ENCODE results near the gene NPRL2.

Gene NPRL2

GRCh38 chr3:50342813-50343633, 7.6 kb downstream of the NPRL2 start:
- peaks cover 10% of the 10 kb centered on the region; the same call in 1 of the 2 replicates for H3K27me3 ChIP-seq (replicated peaks; ENCODE audit: insufficient read depth, low read length)
- no peak overlapping the region for H3K27ac ChIP-seq (ENCODE audit: low read length)
- H3F3A ChIP-seq (ENCODE audit: insufficient read depth, low read length) = peaks cover 3% of the 10 kb centered on the region; the same call in 1 of the 2 replicates
- H3K9ac ChIP-seq (ENCODE audit: low read length) = no peak overlapping the region
- H3K79me2 ChIP-seq (ENCODE audit: low read length) = 0 out of 2 replicates have a peak, but pooled peaks cover 5% of the 10 kb centered on the region
- no peak overlapping the region for H3K4me3 ChIP-seq (ENCODE audit: low read length)
- H3K36me3 ChIP-seq (replicated peaks; ENCODE audit: insufficient read depth, low read length) = no peaks in the 10 kb centered on the region
- no peak overlapping the region for H2AFZ ChIP-seq (ENCODE audit: low read length)
- DNase-seq = no peak
- no peak for TF ChIP-seq EZH2phosphoT487 (IDR thresholded peaks at IDR 0.05; ENCODE audit: low read length)
- TF ChIP-seq EZH2 (optimal IDR thresholded peaks at IDR 0.05; ENCODE audit: low read depth, low read length) = no peak
- TF ChIP-seq CTCF (IDR thresholded peaks at IDR 0.05; ENCODE audit: low read length) = no peak
- H3K9me2 ChIP-seq (replicated peaks; ENCODE audit: insufficient read depth, low read length) = no peaks in the 10 kb centered on the region
- H3K4me2 ChIP-seq (ENCODE audit: low read depth, low read length) = no peak overlapping the region
- H3K4me1 ChIP-seq (ENCODE audit: low read length) = peaks cover 10% of the 10 kb centered on the region
- H3K9me3 ChIP-seq (replicated peaks; ENCODE audit: insufficient read depth, low read length) = no peaks in the 10 kb centered on the region
- H4K20me1 ChIP-seq (ENCODE audit: insufficient read depth, low read length) = no peaks in the 10 kb centered on the region

GRCh38 chr3:50341996-50342650, 8.5 kb downstream of the NPRL2 start:
- DNase-seq = no peak
- Histone ChIP-seq H3F3A (ENCODE audit: insufficient read depth, low read length) (peaks cover 7% of the 10 kb centered on the region; the same call in 1 of the 2 replicates), H3K4me1 (ENCODE audit: low read length) (peaks cover 10% of the 10 kb centered on the region), H3K4me3 (ENCODE audit: low read length) (no peak overlapping the region), H3K9ac (ENCODE audit: low read length) (no peak overlapping the region), H3K4me2 (ENCODE audit: low read depth, low read length) (no peak overlapping the region), H3K27me3 (replicated peaks; ENCODE audit: insufficient read depth, low read length) (peaks cover 10% of the 10 kb centered on the region; the same call in 1 of the 2 replicates), H4K20me1 (ENCODE audit: insufficient read depth, low read length) (no peaks in the 10 kb centered on the region), H3K9me3 (replicated peaks; ENCODE audit: insufficient read depth, low read length) (no peaks in the 10 kb centered on the region), H2AFZ (ENCODE audit: low read length) (no peak overlapping the region), H3K36me3 (replicated peaks; ENCODE audit: insufficient read depth, low read length) (no peaks in the 10 kb centered on the region), H3K27ac (ENCODE audit: low read length) (no peak overlapping the region), H3K9me2 (replicated peaks; ENCODE audit: insufficient read depth, low read length) (no peaks in the 10 kb centered on the region), H3K79me2 (ENCODE audit: low read length) (peaks cover 6% of the 10 kb centered on the region)
- TF ChIP-seq CTCF (IDR thresholded peaks at IDR 0.05; ENCODE audit: low read length) (no peak), EZH2 (optimal IDR thresholded peaks at IDR 0.05; ENCODE audit: low read depth, low read length) (no peak), EZH2phosphoT487 (IDR thresholded peaks at IDR 0.05; ENCODE audit: low read length) (no peak)

GRCh38 chr3:50341537-50341936, 9.0 kb downstream of the NPRL2 start:
- H3K9ac ChIP-seq (ENCODE audit: low read length) = no peak overlapping the region
- no peak overlapping the region for H3K4me2 ChIP-seq (ENCODE audit: low read depth, low read length)
- peaks cover 11% of the 10 kb centered on the region for H3F3A ChIP-seq (ENCODE audit: insufficient read depth, low read length)
- H2AFZ ChIP-seq (ENCODE audit: low read length) = no peak overlapping the region
- no peaks in the 10 kb centered on the region for H4K20me1 ChIP-seq (ENCODE audit: insufficient read depth, low read length)
- no peaks in the 10 kb centered on the region for H3K9me2 ChIP-seq (replicated peaks; ENCODE audit: insufficient read depth, low read length)
- no peaks in the 10 kb centered on the region for H3K9me3 ChIP-seq (replicated peaks; ENCODE audit: insufficient read depth, low read length)
- TF ChIP-seq CTCF (IDR thresholded peaks at IDR 0.05; ENCODE audit: low read length) (no peak), EZH2phosphoT487 (IDR thresholded peaks at IDR 0.05; ENCODE audit: low read length) (no peak), EZH2 (optimal IDR thresholded peaks at IDR 0.05; ENCODE audit: low read depth, low read length) (no peak)
- H3K4me1 ChIP-seq (ENCODE audit: low read length) = peaks cover 10% of the 10 kb centered on the region
- H3K4me3 ChIP-seq (ENCODE audit: low read length) = no peak overlapping the region
- H3K27ac ChIP-seq (ENCODE audit: low read length) = no peak overlapping the region
- H3K79me2 ChIP-seq (ENCODE audit: low read length) = peaks cover 12% of the 10 kb centered on the region
- DNase-seq = no peak
- no peaks in the 10 kb centered on the region for H3K36me3 ChIP-seq (replicated peaks; ENCODE audit: insufficient read depth, low read length)
- peaks cover 10% of the 10 kb centered on the region; the same call in 1 of the 2 replicates for H3K27me3 ChIP-seq (replicated peaks; ENCODE audit: insufficient read depth, low read length)

Data from MM.1S (cell line).